Esophagus muscularis mucosa (tissue), 4 donors: Measurements from ENCODE around the gene LACTBL1. TPM values are rescaled to one million over a fixed set of nuclear protein-coding genes. Genes with fewer than 3 reads are reported as not detected.
"Not testable (repeated sequence)": the region's sequence is repeated elsewhere in the genome, so short reads cannot be mapped to it uniquely, and the experiment has no call there.

Source experiments
- DNase-seq: peaks from one replicate; pipeline ENCODE4 v3.0.0-alpha.2; 2017; ENCODE audit errors: extremely low spot score
- H3K27ac ChIP-seq, 4 donors: fragments of 200-600 bp; sonication (generic); replicated peaks in 1 of 4; 1 replicate in 3 of 4; 2 replicates in 1 of 4; pipeline ENCODE4 v1.5.1; 2016 to 2019; ENCODE audit warnings: mild to moderate bottlenecking in 1 of 4
- H3K27me3 ChIP-seq, 4 donors: fragments of 200-600 bp; sonication (generic); one replicate each; pipeline versions ENCODE4 v1.5.1 to v1.6.0; 2016 to 2019
- H3K36me3 ChIP-seq, 4 donors: fragments of 200-600 bp; sonication (generic); one replicate each; pipeline ENCODE4 v1.5.1; 2016 to 2019
- H3K4me1 ChIP-seq, 4 donors: fragments of 200-600 bp; sonication (generic); one replicate each; pipeline ENCODE4 v1.5.1; 2016 to 2019
- H3K4me3 ChIP-seq, 4 donors: fragments of 200-600 bp; sonication (generic); 1 replicate in 2 of 4; 2 replicates in 2 of 4; pipeline ENCODE4 v1.5.1; 2016 to 2019; ENCODE audit warnings: mild to moderate bottlenecking in 4 of 4, moderate library complexity in 1 of 4
- H3K9me3 ChIP-seq, 4 donors: fragments of 200-600 bp; sonication (generic); 1 replicate in 3 of 4; 2 replicates in 1 of 4; pipeline ENCODE4 v1.5.1; 2016 to 2019
- CTCF ChIP-seq, 3 experiments: fragments of 200-600 bp in 2 of 3; fragments of 450-650 bp in 1 of 3; sonication (generic) in 2 of 3; IDR thresholded peaks; one replicate each; pipeline ENCODE4 v1.5.1; 2017 to 2019; ENCODE audit warnings: antibody characterized with exemption in 3 of 3, mild to moderate bottlenecking in 2 of 3, moderate library complexity in 1 of 3
- EP300 ChIP-seq: sonication (generic); formaldehyde crosslinking; IDR thresholded peaks from one replicate; pipeline ENCODE4 v1.6.1; 2017; ENCODE audit warnings: antibody characterized with exemption
- POLR2A ChIP-seq: fragments of 450-650 bp; IDR thresholded peaks from one replicate; pipeline ENCODE4 v1.6.1; 2017; ENCODE audit warnings: antibody characterized with exemption, moderate library complexity, mild to moderate bottlenecking, low read depth
- POLR2AphosphoS5 ChIP-seq, 2 donors: sonication (generic); formaldehyde crosslinking; IDR thresholded peaks; one replicate each; pipeline ENCODE4 v1.6.1; 2017; ENCODE audit warnings: antibody characterized with exemption in 2 of 2
- WGBS: methylation state at CpG from one replicate; pipeline ENCODE4 v1.1.5; 2018; 5-methylcytosine and 5-hydroxymethylcytosine counted together
- intact Hi-C: fragments of 100-400 bp; cut with DNase I; formaldehyde crosslinking; loops from one replicate; pipeline ENCODE4 v1.15.1; 2023
- total RNA-seq, 4 donors: library from RNA; depleted of rRNA; stranded (reverse); fragments of >200 nt; gene quantifications; one replicate each; pipeline versions ENCODE4 v1.1.0 to v1.2.1, GENCODE V29; 2016

Gene LACTBL1
- total RNA-seq, 4 donors from 2014 or later = not detected

GRCh38 chr1:23007106-23007505, 34.4 kb upstream of the LACTBL1 start:
- no peak overlapping the region for H3K27ac ChIP-seq
- TF ChIP-seq POLR2AphosphoS5 (IDR thresholded peaks at IDR 0.05) = no peak
- no peaks in the 10 kb centered on the region for H3K36me3 ChIP-seq
- no peak for DNase-seq
- no peaks in the 10 kb centered on the region for H3K9me3 ChIP-seq
- WGBS = 91% methylated on average over 4 of the region's 4 CpGs
- no peak overlapping the region for H3K4me3 ChIP-seq
- intact Hi-C loops = no loop called here
- H3K4me1 ChIP-seq = no peaks in the 10 kb centered on the region
- peaks cover 0 to 6% (median 0%) of the 10 kb centered on the region in 4 donors for H3K27me3 ChIP-seq

DNA sequence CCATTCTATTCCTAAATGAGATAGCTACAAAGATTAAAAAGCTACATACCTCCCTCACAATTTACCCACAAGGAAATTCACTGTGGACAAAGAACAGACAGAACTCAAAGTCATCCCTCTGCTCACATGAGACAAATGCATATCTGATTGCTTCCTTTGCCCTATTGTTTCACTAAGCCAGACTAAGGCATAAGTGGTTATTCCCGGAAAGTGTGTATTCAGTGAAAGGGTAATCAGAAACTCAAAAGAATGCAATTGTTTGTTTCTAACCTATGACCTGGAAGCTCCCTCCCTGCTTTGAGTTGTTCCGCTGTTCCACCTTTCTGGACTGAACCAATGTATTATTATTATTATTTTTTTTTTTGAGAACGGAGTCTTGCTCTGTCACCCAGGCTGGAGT, 32.1 kb upstream of the LACTBL1 start:
- not testable (repeated sequence) for H3K4me1 ChIP-seq

GRCh38 chr1:23004112-23004511, 31.4 kb upstream of the LACTBL1 start:
- intact Hi-C loops = no loop called here
- TF ChIP-seq POLR2AphosphoS5 (IDR thresholded peaks at IDR 0.05) = no peak
- TF ChIP-seq EP300 = no peak
- no peak for TF ChIP-seq CTCF (IDR thresholded peaks at IDR 0.05)
- no peak for TF ChIP-seq POLR2A
- Histone ChIP-seq H3K36me3 (no peaks in the 10 kb centered on the region), H3K4me1 (no peaks in the 10 kb centered on the region), H3K27ac (no peak overlapping the region), H3K9me3 (peaks cover 0 to 5% (median 0%) of the 10 kb centered on the region in 4 donors), H3K27me3 (peaks cover 0 to 11% (median 0%) of the 10 kb centered on the region in 4 donors), H3K4me3 (no peak overlapping the region)
- DNase-seq = no peak
- WGBS = 86% methylated on average over 3 of the region's 3 CpGs

More for the DNA sequence above, 32.1 kb upstream of the LACTBL1 start:
- H3K27ac ChIP-seq, intact Hi-C loops, H3K4me3 ChIP-seq, DNase-seq, H3K36me3 ChIP-seq, H3K9me3 ChIP-seq: not testable (repeated sequence)
- 64% methylated on average over 3 of the region's 3 CpGs for WGBS
- H3K27me3 ChIP-seq = peaks cover 0 to 11% (median 0%) of the 10 kb centered on the region in 4 donors

DNA sequence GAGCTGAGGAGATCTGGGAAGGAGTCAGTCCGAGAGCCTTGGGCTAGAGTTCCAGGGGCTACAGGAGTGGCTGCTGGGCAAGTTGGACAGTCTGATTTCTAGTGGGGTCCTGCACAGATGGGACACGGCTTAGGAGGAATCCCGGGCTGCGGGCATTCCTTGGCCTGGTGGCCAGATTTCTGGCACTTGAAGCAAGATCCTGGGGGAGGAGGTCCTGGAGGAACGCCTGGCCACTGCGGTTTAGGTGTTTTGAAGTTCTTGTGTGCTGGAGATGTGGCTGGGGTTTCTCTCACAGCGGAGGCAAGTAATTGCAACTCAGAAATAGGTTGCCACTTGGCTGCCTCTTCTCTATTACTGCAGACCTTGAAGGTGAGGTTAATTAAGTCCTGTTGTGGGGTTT, 29.6 kb upstream of the LACTBL1 start:
- peaks cover 0 to 11% (median 0%) of the 10 kb centered on the region in 4 donors for H3K27me3 ChIP-seq
- 91% methylated on average over 7 of the region's 7 CpGs for WGBS
- H3K27ac ChIP-seq, H3K4me3 ChIP-seq, H3K4me1 ChIP-seq, H3K36me3 ChIP-seq, intact Hi-C loops, DNase-seq, H3K9me3 ChIP-seq: not testable (repeated sequence)

DNA sequence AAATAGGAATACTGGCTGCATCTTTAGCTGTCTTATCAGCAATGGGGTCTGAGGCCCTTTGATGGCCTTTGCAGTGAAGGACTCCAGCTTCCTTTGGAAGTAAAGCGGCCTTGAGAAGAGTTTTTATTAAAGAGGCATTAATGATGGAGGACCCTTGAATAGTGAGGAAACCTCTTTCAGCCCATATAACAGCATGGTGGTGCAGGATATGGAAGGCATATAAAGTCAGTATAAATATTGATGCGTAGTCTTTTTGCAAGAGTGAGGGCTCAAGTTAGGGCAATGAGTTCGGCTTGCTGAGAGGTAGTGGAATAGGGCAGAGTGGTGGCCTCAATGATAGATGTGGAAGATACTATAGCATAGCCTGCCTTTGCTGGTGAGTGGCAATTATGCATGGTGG, 27.5 kb upstream of the LACTBL1 start:
- H3K27me3 ChIP-seq = peaks cover 0 to 11% (median 0%) of the 10 kb centered on the region in 4 donors
- H3K36me3 ChIP-seq, DNase-seq, H3K27ac ChIP-seq, H3K4me1 ChIP-seq, intact Hi-C loops, H3K9me3 ChIP-seq, H3K4me3 ChIP-seq: not testable (repeated sequence)
- 85% methylated on average over 3 of the region's 3 CpGs for WGBS

GRCh38 chr1:22997528-22997927, 24.9 kb upstream of the LACTBL1 start:
- H3K4me3 ChIP-seq, H3K36me3 ChIP-seq, intact Hi-C loops, H3K4me1 ChIP-seq, H3K27ac ChIP-seq, H3K9me3 ChIP-seq, DNase-seq, H3K27me3 ChIP-seq: not testable (repeated sequence)
- WGBS = 81% methylated on average over 5 of the region's 5 CpGs

DNA sequence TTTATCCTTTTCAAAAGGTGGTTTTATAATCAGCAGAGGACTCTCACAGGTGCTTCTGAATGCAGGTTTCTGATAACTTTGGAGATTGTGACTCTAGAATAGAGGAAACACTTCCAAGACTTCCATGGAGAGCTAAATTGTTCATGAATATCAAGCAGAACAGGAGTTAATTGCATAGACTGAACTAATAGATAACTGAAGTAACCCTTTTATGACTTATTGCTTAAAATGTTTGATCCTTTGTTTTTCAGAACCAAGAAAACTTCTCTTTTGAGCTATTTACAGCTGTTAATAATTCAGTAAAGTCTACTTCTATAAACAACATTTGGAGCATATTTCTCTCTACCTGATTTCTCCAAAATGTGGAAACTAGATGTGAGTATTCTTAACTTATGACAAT, 23.1 kb upstream of the LACTBL1 start:
- H3K36me3 ChIP-seq = no peaks in the 10 kb centered on the region
- peaks cover 0 to 5% (median 0%) of the 10 kb centered on the region in 4 donors for H3K27me3 ChIP-seq
- no peak for TF ChIP-seq POLR2AphosphoS5 (IDR thresholded peaks at IDR 0.05)
- TF ChIP-seq CTCF (IDR thresholded peaks at IDR 0.05) = no peak
- no peak for TF ChIP-seq POLR2A
- TF ChIP-seq EP300 = no peak
- H3K4me1 ChIP-seq = no peaks in the 10 kb centered on the region
- intact Hi-C loops = no loop called here
- peaks cover 0 to 5% (median 0%) of the 10 kb centered on the region in 4 donors for H3K9me3 ChIP-seq
- H3K27ac ChIP-seq = no peak overlapping the region
- H3K4me3 ChIP-seq = no peak overlapping the region
- no peak for DNase-seq

GRCh38 chr1:22993220-22993795, 20.6 kb upstream of the LACTBL1 start:
- 81% methylated on average over 6 of the region's 6 CpGs for WGBS
- H3K36me3 ChIP-seq, H3K9me3 ChIP-seq, H3K27me3 ChIP-seq, intact Hi-C loops, DNase-seq, H3K4me3 ChIP-seq, H3K4me1 ChIP-seq, H3K27ac ChIP-seq: not testable (repeated sequence)

DNA sequence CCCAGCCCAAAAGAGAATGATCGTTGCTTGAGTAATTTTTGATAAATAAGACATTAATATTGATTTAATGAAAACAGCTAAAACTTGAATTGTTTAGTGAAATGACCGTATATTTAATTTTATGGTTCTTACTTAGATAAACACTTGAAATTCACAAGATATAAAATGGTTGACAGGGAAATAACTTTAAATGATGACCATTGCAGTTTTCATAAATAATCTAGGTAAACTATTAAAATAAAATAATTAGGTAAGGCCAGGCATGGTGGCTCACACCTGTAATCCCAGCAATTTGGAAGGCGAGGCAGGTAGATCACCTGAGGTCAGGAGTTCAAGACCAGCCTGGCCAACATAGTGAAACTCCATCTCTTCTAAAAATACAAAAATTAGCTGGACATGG, 19.7 kb upstream of the LACTBL1 start:
- H3K36me3 ChIP-seq, H3K4me1 ChIP-seq, H3K9me3 ChIP-seq, H3K27me3 ChIP-seq, intact Hi-C loops, H3K27ac ChIP-seq, H3K4me3 ChIP-seq, DNase-seq: not testable (repeated sequence)
- 87% methylated on average over 3 of the region's 3 CpGs for WGBS
